Activated CD4-positive, alpha-beta T cell treated with anti-CD3 and anti-CD28 coated beads, Interleukin-2, amount 10 ng/mL, durations not matched to agents 7 days and 5 days (primary cell): ENCODE data around the gene ST6GALNAC4. TPM values are rescaled to one million over a fixed set of nuclear protein-coding genes. Genes with fewer than 3 reads are reported as not detected.

ENCODE experiments used
- CTCF ChIA-PET: fragments of 350-600 bp; sonication (Branson Sonifier 250); formaldehyde crosslinking; loops from one replicate; lab custom pipeline; 2021; ENCODE audit warnings: antibody characterized with exemption; lab: Charles Lee
- POLR2A ChIA-PET: fragments of 350-600 bp; sonication (Branson Sonifier 250); formaldehyde crosslinking; loops from one replicate; lab custom pipeline; 2021; ENCODE audit warnings: antibody characterized with exemption; lab: Charles Lee
- DNase-seq: peaks from one replicate; pipeline ENCODE4 v3.0.0-alpha.2; 2020
- H3K27ac Mint-ChIP-seq: one replicate; pipeline ENCODE4 v1.8.0; 2021; ENCODE audit warnings: mild to moderate bottlenecking, moderate library complexity, mixed read lengths
- H3K27me3 Mint-ChIP-seq: one replicate; pipeline ENCODE4 v1.8.0; 2021; ENCODE audit warnings: mixed read lengths
- H3K36me3 Mint-ChIP-seq: one replicate; pipeline ENCODE4 v1.8.0; 2021; ENCODE audit warnings: low read depth, mixed read lengths
- H3K4me1 Mint-ChIP-seq: one replicate; pipeline ENCODE4 v1.8.0; 2021; ENCODE audit warnings: mixed read lengths
- H3K4me3 Mint-ChIP-seq: one replicate; pipeline ENCODE4 v1.8.0; 2021; ENCODE audit warnings: mild to moderate bottlenecking, moderate library complexity, mixed read lengths
- H3K9me3 Mint-ChIP-seq: one replicate; pipeline ENCODE4 v1.8.0; 2021; ENCODE audit warnings: mixed read lengths
- total RNA-seq, 2 experiments: library from RNA; stranded (reverse); gene quantifications; one replicate each; pipeline ENCODE4 v1.2.3, GENCODE V29; 2021

ST6GALNAC4 gene
- total RNA-seq, 2 experiments from 2014 or later = 16.8 to 22.4 TPM

DNA sequence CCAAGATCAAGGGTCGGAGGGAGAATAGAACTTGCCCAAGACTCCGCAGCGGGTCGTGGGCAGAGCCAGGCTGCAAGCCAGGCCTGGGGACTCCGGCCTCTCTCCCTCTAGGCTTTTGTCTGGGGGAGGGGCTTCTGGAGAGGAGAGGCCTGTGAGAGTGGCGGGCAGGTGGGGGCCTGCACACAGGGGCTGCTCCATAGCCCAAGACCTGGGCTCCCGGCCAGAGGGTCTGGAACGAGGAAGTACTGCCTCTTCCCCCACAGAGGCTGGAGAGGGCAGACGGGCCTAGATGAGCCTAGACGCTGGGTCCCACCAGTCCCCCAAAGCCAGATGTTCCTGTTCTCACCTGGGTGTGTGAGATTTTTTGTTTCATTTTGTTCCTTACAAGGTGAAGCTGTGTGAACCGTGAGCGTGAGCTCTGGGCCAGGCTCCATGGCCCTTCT is 12.3 kb downstream of the ST6GALNAC4 start:
- Mint-ChIP-seq H3K4me3 (peak overlapping the region; percentile 86), H3K27me3 (no peaks in the 10 kb centered on the region), H3K4me1 (peaks cover 50% of the 10 kb centered on the region), H3K36me3 (peaks cover 21% of the 10 kb centered on the region), H3K27ac (peak overlapping the region; percentile 95), H3K9me3 (no peaks in the 10 kb centered on the region)
- no peak for DNase-seq
- POLR2A ChIA-PET = interaction anchor here (1.0 kb wide), 1 partner anchor 11 kb away, joined by 3 read pairs; no protein-coding TSS in a partner anchor
- CTCF ChIA-PET = interaction anchor here (1.1 to 2.0 kb wide), 4 partner anchors 13 to 52 kb away, joined by 3 to 8 read pairs (median 6); partner anchors contain the start of gene ST6GALNAC4

DNA sequence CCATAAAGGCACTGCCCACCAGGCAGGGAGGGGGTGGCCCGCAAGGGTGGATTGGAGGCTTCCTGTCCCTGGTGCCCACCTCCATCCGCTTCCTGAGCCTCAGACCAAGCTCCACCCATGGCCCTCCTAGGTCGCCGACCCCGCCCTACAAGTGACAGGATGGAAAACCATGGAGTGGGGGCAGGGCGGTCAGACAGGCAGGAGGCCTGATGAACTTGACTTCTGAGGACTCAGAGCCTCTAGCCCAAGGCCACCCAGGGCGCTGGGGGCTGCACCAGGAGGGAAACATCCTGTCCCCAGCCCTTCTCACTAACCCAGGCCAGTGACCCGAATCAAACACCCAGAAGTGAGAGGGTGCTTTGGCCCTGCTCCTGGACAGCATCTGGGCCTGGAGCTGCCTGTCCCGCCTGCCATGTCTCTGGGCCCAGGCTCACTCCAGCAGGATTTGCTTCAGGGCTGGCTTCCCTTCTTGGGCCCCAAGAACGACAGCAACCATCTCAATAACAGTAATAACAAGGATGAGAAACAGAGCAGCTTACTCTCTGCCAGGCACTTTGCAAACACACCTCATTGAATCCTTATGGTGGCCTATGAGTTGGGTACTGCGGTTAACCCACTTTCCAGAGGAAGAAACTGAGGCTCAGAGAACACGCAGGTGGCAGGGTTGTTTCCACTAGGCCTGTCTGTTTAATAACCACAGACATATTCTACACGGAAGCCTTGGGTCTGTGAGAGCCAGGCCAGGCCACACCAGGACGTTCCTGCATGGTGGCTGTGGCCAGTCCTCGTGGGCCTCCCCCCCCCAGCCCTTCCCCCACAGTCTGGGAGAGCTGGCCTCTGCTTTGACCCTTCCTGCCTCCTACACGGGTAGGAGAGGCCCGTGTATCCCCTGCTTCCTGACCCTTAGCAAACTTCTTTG is 13.0 kb downstream of the ST6GALNAC4 start:
- H3K36me3 Mint-ChIP-seq = peaks cover 21% of the 10 kb centered on the region
- CTCF ChIA-PET = interaction anchor here (0.5 to 2.0 kb wide), 8 partner anchors 14 to 185 kb away, joined by 3 to 8 read pairs (median 4); partner anchors contain the start of gene ST6GALNAC4

DNA sequence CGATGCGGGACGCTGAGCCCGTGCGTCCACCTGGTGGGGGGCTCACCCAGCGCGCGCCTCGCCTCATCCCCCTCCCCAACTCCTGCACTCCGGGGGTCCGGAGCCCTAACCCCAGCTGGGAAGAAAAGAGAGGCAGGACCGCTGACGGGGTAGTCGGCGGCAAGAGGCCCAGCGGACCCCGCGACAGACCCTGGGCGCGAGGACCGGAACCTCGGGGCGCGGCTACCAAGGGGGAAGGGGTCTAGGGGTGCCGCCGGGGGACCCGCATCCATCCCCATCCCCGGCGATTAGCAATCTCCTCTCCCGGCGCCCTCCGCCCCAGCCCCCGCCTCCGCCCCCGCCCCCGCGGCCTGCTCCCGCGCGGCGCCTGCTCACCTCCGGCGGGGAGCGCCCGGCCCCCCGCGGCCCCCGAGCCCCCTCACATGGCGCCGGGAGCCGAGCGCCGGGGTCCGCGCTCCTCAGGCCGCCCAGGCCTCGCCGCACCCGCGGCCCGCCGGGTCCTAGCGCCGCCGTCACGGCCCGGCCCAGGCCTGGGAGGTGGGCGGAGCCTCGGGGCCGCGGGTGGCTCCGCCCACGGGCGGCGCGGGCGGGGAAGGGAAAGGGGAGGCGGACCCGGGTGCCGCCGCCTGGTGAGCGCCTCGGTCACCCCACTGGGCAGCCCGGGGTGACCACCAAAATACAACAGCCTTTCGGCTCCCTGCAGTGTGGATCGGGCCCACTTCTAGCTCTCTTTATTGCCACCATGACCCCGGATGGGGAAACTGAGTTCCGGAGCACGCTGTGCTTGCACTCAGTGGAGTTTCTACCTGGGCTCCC is 17.5 kb downstream of the ST6GALNAC4 start, which contains the start of gene ST6GALNAC6:
TSS of gene ST6GALNAC6 (minus strand) at position 476 of the 816 bp plus-strand sequence. CDS start 1,622 bp downstream, outside the sequence.
- H3K36me3 Mint-ChIP-seq = peaks cover 51% of the 10 kb centered on the region
- H3K9me3 Mint-ChIP-seq = peaks cover 2% of the 10 kb centered on the region
- H3K4me3 Mint-ChIP-seq = peak within 1 kb of the TSS; percentile 85
- POLR2A ChIA-PET = no interaction called here
- CTCF ChIA-PET = interaction anchor here (0.6 to 1.5 kb wide), 6 partner anchors 8 to 165 kb away, joined by 3 read pairs; partner anchors contain the start of gene TOR2A
- peak within 1 kb of the TSS; percentile 77 for H3K27ac Mint-ChIP-seq
- H3K4me1 Mint-ChIP-seq = peaks cover 48% of the 10 kb centered on the region
- H3K27me3 Mint-ChIP-seq = no peaks in the 10 kb centered on the region
- DNase-seq = peak; percentile 65

More for the DNA sequence above, 13.0 kb downstream of the ST6GALNAC4 start:
- peaks cover 50% of the 10 kb centered on the region for H3K4me1 Mint-ChIP-seq
- POLR2A ChIA-PET = interaction anchor here (0.6 to 1.0 kb wide), 2 partner anchors 12 to 23 kb away, joined by 3 read pairs; no protein-coding TSS in a partner anchor
- peak overlapping the region; percentile 95 for H3K27ac Mint-ChIP-seq
- peak overlapping the region; percentile 86 for H3K4me3 Mint-ChIP-seq
- DNase-seq = peak; percentile 85
- H3K27me3 Mint-ChIP-seq = no peaks in the 10 kb centered on the region
- H3K9me3 Mint-ChIP-seq = no peaks in the 10 kb centered on the region

DNA sequence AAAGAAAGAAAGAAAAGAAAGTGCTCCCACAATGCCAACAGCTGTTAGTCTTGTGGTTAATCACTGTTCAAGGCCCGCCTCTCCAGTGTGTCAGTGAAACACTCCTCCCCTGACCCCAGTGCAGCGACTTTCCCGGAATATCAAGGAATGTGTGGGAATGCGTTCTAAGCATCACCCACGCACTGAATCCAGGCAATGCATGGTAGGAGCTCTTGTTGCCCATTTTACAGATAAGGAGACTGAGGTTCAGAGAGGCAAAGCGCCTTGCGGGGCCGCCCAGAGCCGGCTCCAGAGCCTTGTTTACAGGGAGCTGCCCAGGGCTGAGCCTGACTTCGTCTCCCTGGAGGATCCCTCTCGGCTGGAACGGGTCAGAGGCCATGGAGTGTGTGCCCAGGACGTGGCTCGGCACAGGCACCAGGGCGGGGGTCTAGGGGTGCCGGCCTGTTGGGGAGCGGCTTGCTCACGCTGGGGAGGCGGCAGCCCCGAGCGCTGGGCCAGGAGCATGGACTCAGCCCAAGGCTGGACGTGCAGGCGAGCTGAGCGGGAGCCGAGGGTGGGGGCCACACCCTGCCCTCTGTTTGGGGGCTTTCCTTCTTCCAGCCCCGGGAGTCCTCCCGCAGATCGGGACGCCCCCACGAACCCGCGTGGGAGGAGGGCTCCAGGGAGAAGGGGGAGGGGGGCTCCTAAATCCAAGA is 18.3 kb downstream of the ST6GALNAC4 start:
- peak overlapping the region; percentile 85 for H3K4me3 Mint-ChIP-seq
- peaks cover 53% of the 10 kb centered on the region for H3K36me3 Mint-ChIP-seq
- H3K27ac Mint-ChIP-seq = peak overlapping the region; percentile 77
- ChIA-PET POLR2A (no interaction called here), CTCF (no interaction called here)
- H3K4me1 Mint-ChIP-seq = peaks cover 43% of the 10 kb centered on the region
- no peak for DNase-seq
- peaks cover 4% of the 10 kb centered on the region for H3K9me3 Mint-ChIP-seq
- no peaks in the 10 kb centered on the region for H3K27me3 Mint-ChIP-seq

DNA sequence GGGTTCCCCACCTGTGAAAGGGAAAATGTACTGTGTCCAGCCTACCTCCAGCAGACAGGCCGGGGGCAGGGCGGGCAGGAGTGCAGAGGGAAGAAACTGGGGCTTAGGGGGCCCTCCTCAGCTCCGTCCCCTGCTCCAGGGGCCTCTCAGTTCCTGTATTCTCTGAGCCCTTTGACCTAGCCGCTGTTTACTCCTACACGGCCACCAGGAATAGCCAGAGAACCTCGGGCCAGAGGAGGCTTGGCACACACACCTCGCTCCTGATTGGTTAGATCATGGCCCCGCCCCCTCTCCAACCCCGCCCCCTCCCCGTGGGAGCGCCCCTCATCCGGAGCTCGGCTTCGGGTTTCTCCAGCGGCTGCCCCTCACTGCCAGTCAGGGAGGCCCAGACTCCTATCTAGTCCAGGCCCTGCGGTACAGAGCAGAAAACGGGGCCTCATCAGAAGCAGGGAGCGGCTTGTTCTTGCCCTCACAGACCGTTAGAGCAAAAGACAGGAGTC is 19.6 kb downstream of the ST6GALNAC4 start:
- Mint-ChIP-seq H3K27ac (no peak overlapping the region), H3K9me3 (peaks cover 14% of the 10 kb centered on the region), H3K4me3 (no peak overlapping the region), H3K27me3 (no peaks in the 10 kb centered on the region), H3K36me3 (peaks cover 65% of the 10 kb centered on the region), H3K4me1 (peaks cover 43% of the 10 kb centered on the region)
- DNase-seq = no peak
- POLR2A ChIA-PET = interaction anchor here (0.6 kb wide), 1 partner anchor 109 kb away, joined by 3 read pairs; no protein-coding TSS in a partner anchor
- CTCF ChIA-PET = interaction anchor here (0.9 to 1.0 kb wide), 2 partner anchors 27 to 111 kb away, joined by 3 read pairs; partner anchors contain the start of gene CDK9

DNA sequence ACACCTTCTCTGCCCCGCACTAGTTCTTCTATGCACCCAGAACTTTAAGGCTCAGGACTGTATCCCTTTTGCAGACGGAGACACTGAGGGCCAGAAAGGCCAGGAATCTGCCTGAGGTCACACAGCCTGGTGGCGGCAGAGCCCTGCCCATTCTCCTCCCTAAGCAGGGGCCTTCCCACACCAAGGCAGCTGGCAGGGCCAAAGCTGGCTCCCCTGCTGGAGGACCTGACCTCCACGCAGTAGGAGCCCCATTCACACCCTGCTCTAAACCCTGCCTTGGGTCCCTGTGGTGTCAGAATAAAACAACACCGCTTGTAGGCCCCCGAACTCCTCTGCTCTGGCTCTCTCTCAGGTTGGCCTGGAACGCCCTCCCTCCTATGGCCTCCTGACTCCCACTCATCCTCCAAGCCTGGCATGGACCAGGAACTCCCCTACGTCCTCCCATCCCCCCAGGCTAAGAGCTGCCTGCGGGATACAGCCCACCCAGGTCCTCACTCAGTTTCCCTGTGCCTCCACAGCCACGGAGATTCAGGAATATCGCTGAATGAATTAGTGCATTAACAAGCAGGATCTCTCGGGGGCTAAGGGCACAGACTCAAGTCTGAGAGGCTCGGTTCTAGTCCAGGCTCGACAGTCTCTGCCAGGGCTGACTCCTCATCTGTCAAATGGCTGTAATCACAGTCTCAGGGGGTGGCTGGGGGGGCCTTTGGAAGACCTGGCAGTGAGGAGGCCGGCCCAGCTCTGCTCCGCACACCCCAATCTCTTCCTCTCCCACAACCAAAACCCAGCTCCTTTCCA is 20.2 kb downstream of the ST6GALNAC4 start:
- CTCF ChIA-PET = interaction anchor here (0.9 to 1.9 kb wide), 4 partner anchors 14 to 111 kb away, joined by 3 to 8 read pairs (median 3); partner anchors contain the start of gene CDK9
- no peak overlapping the region for H3K4me3 Mint-ChIP-seq
- peaks cover 68% of the 10 kb centered on the region for H3K36me3 Mint-ChIP-seq
- no peaks in the 10 kb centered on the region for H3K27me3 Mint-ChIP-seq
- no peak for DNase-seq
- H3K27ac Mint-ChIP-seq = no peak overlapping the region
- H3K9me3 Mint-ChIP-seq = peaks cover 14% of the 10 kb centered on the region
- peaks cover 41% of the 10 kb centered on the region for H3K4me1 Mint-ChIP-seq
- POLR2A ChIA-PET = interaction anchor here (0.6 kb wide), 1 partner anchor 109 kb away, joined by 3 read pairs; no protein-coding TSS in a partner anchor

DNA sequence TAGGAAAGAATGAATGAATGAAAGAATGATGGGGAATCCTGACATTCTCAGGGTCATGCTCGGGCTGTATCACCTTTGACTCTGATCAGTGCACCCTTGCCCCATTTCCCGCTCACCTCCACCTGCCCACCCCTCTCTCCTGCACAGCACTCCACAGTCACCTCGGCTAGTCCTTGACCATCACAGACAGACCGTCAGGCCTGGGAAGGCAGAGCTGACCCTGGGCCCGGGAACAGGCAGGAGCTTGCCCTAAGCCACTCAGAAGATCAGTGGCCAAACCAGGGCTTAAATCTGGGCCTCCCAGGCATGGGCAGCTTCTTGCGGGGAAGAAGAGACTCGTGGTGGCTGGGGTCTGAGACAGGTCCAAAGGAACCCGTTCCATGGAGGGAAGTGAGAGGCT is 21.0 kb downstream of the ST6GALNAC4 start:
- no peaks in the 10 kb centered on the region for H3K27me3 Mint-ChIP-seq
- H3K4me3 Mint-ChIP-seq = no peak overlapping the region
- no peak for DNase-seq
- peaks cover 14% of the 10 kb centered on the region for H3K9me3 Mint-ChIP-seq
- peaks cover 74% of the 10 kb centered on the region for H3K36me3 Mint-ChIP-seq
- POLR2A ChIA-PET = no interaction called here
- peaks cover 38% of the 10 kb centered on the region for H3K4me1 Mint-ChIP-seq
- CTCF ChIA-PET = interaction anchor here (1.0 to 1.9 kb wide), 4 partner anchors 14 to 161 kb away, joined by 3 to 8 read pairs (median 4); partner anchors contain the start of gene TOR2A
- H3K27ac Mint-ChIP-seq = no peak overlapping the region

DNA sequence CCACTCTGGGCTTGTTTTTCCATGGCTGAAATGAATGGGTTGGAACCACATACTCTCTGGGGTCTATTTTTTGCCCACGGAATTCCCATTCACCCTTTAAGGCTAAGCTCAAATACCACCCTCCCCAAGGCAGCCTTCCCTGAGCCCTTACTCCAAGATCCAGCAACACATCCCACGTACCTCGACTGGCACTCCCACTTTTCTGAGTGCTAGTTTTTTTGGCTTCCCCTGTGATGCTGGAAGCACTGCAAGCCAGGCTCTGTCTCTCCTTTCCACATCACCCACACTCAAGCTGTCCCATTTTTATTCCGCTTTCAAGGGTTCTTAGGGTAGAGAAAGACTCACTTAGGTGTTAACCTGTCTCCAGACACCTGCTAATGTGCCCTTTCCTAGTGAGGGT is 23.4 kb downstream of the ST6GALNAC4 start:
- no peak for DNase-seq
- CTCF ChIA-PET = interaction anchor here (0.7 to 1.6 kb wide), 3 partner anchors 28 to 158 kb away, joined by 3 to 9 read pairs (median 4); partner anchors contain the start of gene TOR2A
- H3K36me3 Mint-ChIP-seq = peaks cover 79% of the 10 kb centered on the region
- H3K4me1 Mint-ChIP-seq = peaks cover 29% of the 10 kb centered on the region
- no peak overlapping the region for H3K4me3 Mint-ChIP-seq
- H3K27ac Mint-ChIP-seq = no peak overlapping the region
- POLR2A ChIA-PET = no interaction called here
- H3K27me3 Mint-ChIP-seq = no peaks in the 10 kb centered on the region
- peaks cover 14% of the 10 kb centered on the region for H3K9me3 Mint-ChIP-seq

DNA sequence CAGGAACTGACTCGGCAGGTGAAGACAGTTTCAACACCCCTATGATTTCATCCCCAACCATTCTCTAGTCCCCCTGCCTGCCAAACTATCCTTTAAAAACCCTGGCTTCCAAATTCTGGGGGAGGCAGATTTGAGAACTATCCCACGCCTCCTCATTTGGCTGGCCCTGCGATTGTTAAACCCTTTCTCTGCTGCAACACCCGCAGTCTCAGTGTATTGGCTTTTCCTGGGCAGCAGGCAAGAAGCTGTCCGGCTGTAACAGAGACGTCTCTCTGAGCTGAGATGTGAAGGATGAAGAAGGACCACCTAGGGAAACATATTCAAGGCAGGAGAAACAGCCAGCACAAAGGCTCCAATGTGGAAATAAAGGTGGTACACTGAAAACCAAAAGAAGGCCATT is 24.0 kb downstream of the ST6GALNAC4 start:
- H3K27me3 Mint-ChIP-seq = no peaks in the 10 kb centered on the region
- H3K36me3 Mint-ChIP-seq = peaks cover 79% of the 10 kb centered on the region
- no peak for DNase-seq
- POLR2A ChIA-PET = no interaction called here
- CTCF ChIA-PET = interaction anchor here (1.2 to 1.6 kb wide), 3 partner anchors 23 to 157 kb away, joined by 4 to 9 read pairs (median 4); partner anchors contain the start of gene TOR2A
- H3K4me3 Mint-ChIP-seq = no peak overlapping the region
- peaks cover 26% of the 10 kb centered on the region for H3K4me1 Mint-ChIP-seq
- peak overlapping the region; percentile 1 for H3K27ac Mint-ChIP-seq
- peaks cover 14% of the 10 kb centered on the region for H3K9me3 Mint-ChIP-seq

DNA sequence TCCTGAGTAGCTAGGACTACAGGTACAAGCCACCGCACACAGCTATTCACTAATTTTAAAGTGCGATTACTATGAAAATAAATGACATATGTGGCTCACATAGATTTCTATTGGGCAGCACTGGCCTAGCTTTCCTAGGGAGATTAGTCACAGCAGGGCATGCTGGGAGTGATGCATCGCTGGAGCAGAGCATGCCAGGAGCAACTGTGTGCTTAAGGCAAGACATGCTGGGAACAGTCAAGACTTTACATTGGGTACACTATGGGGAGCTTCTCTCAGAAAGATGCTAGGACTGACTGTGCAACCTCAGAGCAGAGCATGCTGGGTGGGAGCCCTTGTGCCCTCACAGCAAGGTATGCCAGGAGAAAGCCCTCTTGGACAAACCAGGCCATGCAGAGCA is 26.8 kb downstream of the ST6GALNAC4 start:
- peaks cover 15% of the 10 kb centered on the region for H3K4me1 Mint-ChIP-seq
- ChIA-PET CTCF (interaction anchor here (0.9 to 2.1 kb wide), 6 partner anchors 14 to 155 kb away, joined by 4 to 8 read pairs (median 4); partner anchors contain the start of gene TOR2A), POLR2A (no interaction called here)
- H3K27ac Mint-ChIP-seq = no peak overlapping the region
- DNase-seq = no peak
- peaks cover 71% of the 10 kb centered on the region for H3K36me3 Mint-ChIP-seq
- no peaks in the 10 kb centered on the region for H3K27me3 Mint-ChIP-seq
- no peak overlapping the region for H3K4me3 Mint-ChIP-seq
- peaks cover 14% of the 10 kb centered on the region for H3K9me3 Mint-ChIP-seq
